Natural killer cell (primary cell): ENCODE measurements around the gene EVI2B. TPM values are rescaled to one million over a fixed set of nuclear protein-coding genes. Genes with fewer than 3 reads are reported as not detected.
"Not testable (repeated sequence)": the region's sequence is repeated elsewhere in the genome, so short reads cannot be mapped to it uniquely, and the experiment has no call there.

Experiments used
- ATAC-seq, 3 donors: fragments of 150-1000 bp in 2 of 3; fragments of 200-7000 bp in 1 of 3; cut with Tn5 transposase; 1 replicate in 1 of 3; 2 replicates in 2 of 3; pipeline ENCODE4 v1.10.0; 2021; ENCODE audit warnings: mild to moderate bottlenecking in 2 of 3, moderate library complexity in 2 of 3
- DNase-seq, 2 donors: peaks; one replicate each; pipeline versions ENCODE4 v3.0.0 to v3.0.0-alpha.2; 2013 to 2021; ENCODE audit warnings: mixed read lengths in 1 of 2
- H3K27ac ChIP-seq: one replicate; pipeline ENCODE4 v1.5.1; 2013; ENCODE audit warnings: mild to moderate bottlenecking, low read length
- H3K27me3 ChIP-seq: one replicate; pipeline ENCODE4 v1.6.1; 2013; ENCODE audit warnings: low read length; ENCODE audit not compliant: control insufficient read depth, insufficient read depth
- H3K36me3 ChIP-seq: one replicate; pipeline ENCODE4 v1.6.1; 2013; ENCODE audit warnings: low read length; ENCODE audit not compliant: control insufficient read depth, insufficient read depth
- H3K4me1 ChIP-seq: one replicate; pipeline ENCODE4 v1.6.1; 2013; ENCODE audit warnings: low read length; ENCODE audit not compliant: control insufficient read depth, insufficient read depth
- H3K4me3 ChIP-seq: one replicate; pipeline ENCODE4 v1.5.1; 2013; ENCODE audit warnings: low read length
- H3K9me3 ChIP-seq: one replicate; pipeline ENCODE4 v1.6.1; 2013; ENCODE audit warnings: low read length; ENCODE audit not compliant: control insufficient read depth, insufficient read depth
- H3K27ac Mint-ChIP-seq, 2 donors: one replicate each; pipeline ENCODE4 v1.8.0; 2022; ENCODE audit warnings: mild to moderate bottlenecking in 2 of 2, mixed read lengths in 2 of 2, moderate library complexity in 1 of 2
- H3K27me3 Mint-ChIP-seq, 2 donors: one replicate each; pipeline ENCODE4 v1.8.0; 2022; ENCODE audit warnings: low read depth in 2 of 2, mixed read lengths in 2 of 2
- H3K36me3 Mint-ChIP-seq: one replicate; pipeline ENCODE4 v1.8.0; 2022; ENCODE audit warnings: mixed read lengths
- H3K4me1 Mint-ChIP-seq, 2 donors: one replicate each; pipeline ENCODE4 v1.8.0; 2022; ENCODE audit warnings: mixed read lengths in 2 of 2
- H3K4me3 Mint-ChIP-seq: one replicate; pipeline ENCODE4 v1.8.0; 2022; ENCODE audit warnings: mild to moderate bottlenecking, moderate library complexity, mixed read lengths
- H3K9me3 Mint-ChIP-seq, 2 donors: one replicate each; pipeline ENCODE4 v1.8.0; 2022; ENCODE audit warnings: mixed read lengths in 2 of 2
- WGBS: methylation state at CpG from one replicate; pipeline ENCODE4 v1.1.7; 2013; ENCODE audit warnings: missing lambda C conversion rate; ENCODE audit not compliant: insufficient coverage; 5-methylcytosine and 5-hydroxymethylcytosine counted together
- intact Hi-C: fragments of 100-400 bp; cut with micrococcal nuclease; formaldehyde crosslinking; loops from one replicate; pipeline ENCODE4 v1.14.2; 2022
- total RNA-seq, 4 donors: library from RNA; stranded (reverse); fragments of 120-200 nt in 1 of 4; gene quantifications; one replicate each; pipeline versions ENCODE4 v1.2.3 to v1.2.4, GENCODE V29; 2013 to 2022
- TF ChIP-seq, protein P1 (sequence below): fragments of 200-600 bp; IDR thresholded peaks from one replicate; pipeline ENCODE4 v1.8.0; 2022; ENCODE audit warnings: antibody characterized with exemption

The EVI2B gene
- total RNA-seq, 3 donors from 2014 or later (not counting 1 experiment from before 2014, with no cell fraction given), result 89.6 to 103 (median 98.9) TPM

DNA sequence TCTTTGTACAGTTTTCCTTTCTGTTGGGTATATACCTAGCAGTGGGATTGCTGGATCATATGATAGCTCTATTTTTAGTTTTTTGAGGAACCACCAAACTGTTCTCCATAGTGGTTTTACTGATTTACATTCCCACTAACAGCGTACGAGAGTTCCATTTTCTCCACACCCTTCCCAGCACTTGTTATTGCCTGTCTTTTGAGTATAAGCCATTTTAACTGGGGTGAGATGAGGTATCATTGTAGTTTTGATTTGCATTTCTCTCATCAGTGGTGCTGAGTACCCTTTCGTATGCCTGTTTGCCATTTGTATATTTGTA lies 887 bp upstream of the EVI2B start:
- peaks cover 10% of the 10 kb centered on the region for H3K4me1 ChIP-seq
- no peaks in the 10 kb centered on the region for H3K27me3 Mint-ChIP-seq

DNA sequence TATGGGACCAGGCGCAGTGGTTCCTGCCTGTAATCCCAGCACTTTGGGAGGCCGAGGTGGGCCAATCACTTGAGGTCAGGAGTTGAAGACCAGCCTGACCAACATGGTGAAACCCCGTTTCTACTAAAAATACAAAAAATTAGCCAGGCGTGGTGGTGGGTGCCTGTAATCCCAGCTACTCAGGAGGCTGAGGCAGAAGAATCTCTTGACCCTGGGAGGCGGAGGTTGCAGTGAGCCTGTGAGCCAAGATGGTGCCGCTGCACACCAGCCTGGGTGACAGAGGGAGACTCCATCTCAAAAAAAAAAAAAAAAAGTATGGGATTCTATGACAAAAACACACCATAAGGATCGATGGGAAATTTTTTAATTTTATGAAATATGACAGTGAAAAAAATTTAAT lies 1.6 kb downstream of the EVI2B start:
- ATAC-seq (peak in 2 of 3 donors; percentile 20 to 40), DNase-seq (peak; percentile 40 to 68)
- H3K36me3 Mint-ChIP-seq, intact Hi-C loops, H3K27me3 ChIP-seq, H3K9me3 Mint-ChIP-seq, H3K9me3 ChIP-seq, H3K27me3 Mint-ChIP-seq, H3K36me3 ChIP-seq: not testable (repeated sequence)
- 4% methylated on average over 5 of the region's 7 CpGs for WGBS
- Mint-ChIP-seq H3K27ac (peak overlapping the region; percentile 88 to 89), H3K4me1 (peaks cover 59 to 75% of the 10 kb centered on the region in 2 donors), H3K4me3 (peak overlapping the region; percentile 95)
- Histone ChIP-seq H3K4me3 (peak overlapping the region; percentile 62), H3K27ac (peak overlapping the region; percentile 86), H3K4me1 (peaks cover 18% of the 10 kb centered on the region)

More for the DNA sequence above, 887 bp upstream of the EVI2B start:
- Histone ChIP-seq H3K27me3 (no peaks in the 10 kb centered on the region), H3K9me3 (no peaks in the 10 kb centered on the region), H3K4me3 (no peak overlapping the region), H3K36me3 (peaks cover 2% of the 10 kb centered on the region), H3K27ac (peak overlapping the region; percentile 80)
- no CpG with 5 or more reads among the region's 3 CpGs for WGBS
- ATAC-seq (no peak), DNase-seq (no peak)
- H3K4me3 Mint-ChIP-seq, result peak overlapping the region; percentile 95
- H3K4me1 Mint-ChIP-seq, result peaks cover 49 to 73% of the 10 kb centered on the region in 2 donors
- H3K9me3 Mint-ChIP-seq, result no peaks in the 10 kb centered on the region
- TF ChIP-seq, protein P1, sequence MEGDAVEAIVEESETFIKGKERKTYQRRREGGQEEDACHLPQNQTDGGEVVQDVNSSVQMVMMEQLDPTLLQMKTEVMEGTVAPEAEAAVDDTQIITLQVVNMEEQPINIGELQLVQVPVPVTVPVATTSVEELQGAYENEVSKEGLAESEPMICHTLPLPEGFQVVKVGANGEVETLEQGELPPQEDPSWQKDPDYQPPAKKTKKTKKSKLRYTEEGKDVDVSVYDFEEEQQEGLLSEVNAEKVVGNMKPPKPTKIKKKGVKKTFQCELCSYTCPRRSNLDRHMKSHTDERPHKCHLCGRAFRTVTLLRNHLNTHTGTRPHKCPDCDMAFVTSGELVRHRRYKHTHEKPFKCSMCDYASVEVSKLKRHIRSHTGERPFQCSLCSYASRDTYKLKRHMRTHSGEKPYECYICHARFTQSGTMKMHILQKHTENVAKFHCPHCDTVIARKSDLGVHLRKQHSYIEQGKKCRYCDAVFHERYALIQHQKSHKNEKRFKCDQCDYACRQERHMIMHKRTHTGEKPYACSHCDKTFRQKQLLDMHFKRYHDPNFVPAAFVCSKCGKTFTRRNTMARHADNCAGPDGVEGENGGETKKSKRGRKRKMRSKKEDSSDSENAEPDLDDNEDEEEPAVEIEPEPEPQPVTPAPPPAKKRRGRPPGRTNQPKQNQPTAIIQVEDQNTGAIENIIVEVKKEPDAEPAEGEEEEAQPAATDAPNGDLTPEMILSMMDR, result no peak
- H3K27ac Mint-ChIP-seq, result peak overlapping the region; percentile 88 to 89
- H3K36me3 Mint-ChIP-seq, result no peaks in the 10 kb centered on the region
- intact Hi-C loops, result loop anchor here (2.0 kb wide), 1 partner anchor 58 kb away; no protein-coding TSS in a partner anchor

DNA sequence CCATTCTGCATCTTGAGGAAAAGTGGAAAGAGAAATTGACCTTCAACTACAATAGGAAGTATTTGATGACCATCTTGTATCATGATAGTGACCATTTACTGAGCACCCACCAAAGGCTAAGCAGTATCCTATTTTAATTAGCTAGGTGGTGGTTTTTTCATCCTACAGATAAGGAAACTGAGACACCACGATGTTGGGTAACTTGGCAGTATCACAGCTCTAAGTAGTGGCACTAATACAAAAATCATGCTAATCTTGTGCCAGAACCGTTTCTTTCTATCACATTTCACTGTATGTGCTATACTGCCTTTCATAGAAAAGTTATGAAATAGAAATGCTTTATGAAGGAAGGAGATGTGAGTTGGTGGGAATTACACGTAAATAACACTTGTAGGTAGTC lies 2.3 kb downstream of the EVI2B start:
- Mint-ChIP-seq H3K27me3 (no peaks in the 10 kb centered on the region), H3K27ac (peak overlapping the region; percentile 88 to 89), H3K9me3 (no peaks in the 10 kb centered on the region), H3K36me3 (no peaks in the 10 kb centered on the region), H3K4me3 (peak overlapping the region; percentile 95), H3K4me1 (peaks cover 60 to 75% of the 10 kb centered on the region in 2 donors)
- TF ChIP-seq, protein P1, result no peak
- peak in 1 of 2 donors; percentile 43 for DNase-seq
- Histone ChIP-seq H3K27me3 (no peaks in the 10 kb centered on the region), H3K9me3 (no peaks in the 10 kb centered on the region), H3K4me1 (peaks cover 24% of the 10 kb centered on the region), H3K27ac (peak overlapping the region; percentile 86), H3K4me3 (peak overlapping the region; percentile 62), H3K36me3 (peaks cover 2% of the 10 kb centered on the region)
- intact Hi-C loops, result loop anchor here (1.0 kb wide), 1 partner anchor 10 kb away; the partner anchor contains the start of gene EVI2A
- no peak for ATAC-seq
- WGBS, result 9% methylated on average over 1 of the region's 3 CpGs

DNA sequence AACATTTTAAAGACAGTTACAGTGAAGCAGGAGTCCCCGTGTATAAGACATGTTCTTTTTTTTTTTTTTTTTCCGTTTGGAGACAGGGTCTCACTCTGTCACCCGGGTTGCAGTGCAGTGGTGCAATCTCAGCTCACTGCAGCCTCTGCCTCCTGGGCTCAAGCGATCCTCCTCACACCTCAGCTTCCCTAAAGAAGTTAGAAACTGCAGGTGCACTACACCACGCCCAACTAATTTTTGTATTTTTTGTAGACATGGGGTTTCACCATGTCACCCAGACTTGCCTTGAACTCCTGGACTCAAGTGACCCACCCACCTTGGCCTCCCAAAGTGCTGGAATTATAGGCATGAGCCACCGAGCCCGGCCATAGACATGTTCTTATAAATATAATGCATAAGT lies 3.0 kb downstream of the EVI2B start:
- Mint-ChIP-seq H3K9me3 (no peaks in the 10 kb centered on the region), H3K4me1 (peaks cover 66 to 72% of the 10 kb centered on the region in 2 donors), H3K36me3 (no peaks in the 10 kb centered on the region), H3K27me3 (no peaks in the 10 kb centered on the region), H3K27ac (peak overlapping the region; percentile 88 to 89), H3K4me3 (peak overlapping the region; percentile 95)
- H3K4me1 ChIP-seq, result peaks cover 22% of the 10 kb centered on the region
- TF ChIP-seq, protein P1, result no peak
- intact Hi-C loops, result loop anchor here (1.0 kb wide), 1 partner anchor 10 kb away; the partner anchor contains the start of gene EVI2A
- 4% methylated on average over 6 of the region's 7 CpGs for WGBS
- DNase-seq (peak in 1 of 2 donors; percentile 51), ATAC-seq (no peak)
- peak overlapping the region; percentile 86 for H3K27ac ChIP-seq
- no peaks in the 10 kb centered on the region for H3K9me3 ChIP-seq
- H3K36me3 ChIP-seq, result peaks cover 9% of the 10 kb centered on the region
- H3K4me3 ChIP-seq, result peak overlapping the region; percentile 62
- H3K27me3 ChIP-seq, result no peaks in the 10 kb centered on the region
